ENCODE results near the gene NMNAT2.

NMNAT2 gene

DNA sequence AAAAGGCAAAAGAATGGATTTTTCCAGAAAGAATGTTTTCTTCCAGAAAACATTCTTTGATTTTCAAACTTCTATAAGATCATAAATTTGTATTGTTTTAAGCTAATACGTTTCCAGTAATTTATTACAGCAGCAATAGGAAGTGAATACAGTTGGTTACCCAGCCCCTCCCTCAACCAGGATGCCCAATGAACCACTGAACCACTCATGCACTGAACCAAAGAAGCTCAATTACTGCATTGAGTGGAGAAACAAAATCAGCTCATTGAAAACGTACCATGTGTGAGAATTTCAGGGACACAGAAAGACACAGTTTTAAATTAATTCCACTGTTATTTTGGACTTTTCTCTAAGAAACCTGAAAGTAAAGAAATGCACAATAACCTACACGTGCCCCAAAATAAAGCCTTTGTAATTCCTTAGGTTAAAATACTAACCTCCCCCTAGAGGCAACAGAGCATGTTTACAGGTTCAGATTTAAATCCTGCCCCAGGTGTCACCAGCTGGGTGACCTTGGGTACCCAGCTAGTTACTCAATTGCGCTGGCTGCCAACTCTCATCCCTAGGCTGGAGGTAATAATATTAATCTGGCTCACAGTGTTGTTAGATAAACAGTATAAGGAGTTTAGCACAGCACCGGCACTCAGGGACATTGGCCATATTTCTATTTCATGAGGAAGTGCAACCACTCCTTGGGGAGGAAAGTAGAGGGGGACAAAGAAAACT, 111.7 kb downstream of the NMNAT2 start:
- TF ChIP-seq, protein P1, sequence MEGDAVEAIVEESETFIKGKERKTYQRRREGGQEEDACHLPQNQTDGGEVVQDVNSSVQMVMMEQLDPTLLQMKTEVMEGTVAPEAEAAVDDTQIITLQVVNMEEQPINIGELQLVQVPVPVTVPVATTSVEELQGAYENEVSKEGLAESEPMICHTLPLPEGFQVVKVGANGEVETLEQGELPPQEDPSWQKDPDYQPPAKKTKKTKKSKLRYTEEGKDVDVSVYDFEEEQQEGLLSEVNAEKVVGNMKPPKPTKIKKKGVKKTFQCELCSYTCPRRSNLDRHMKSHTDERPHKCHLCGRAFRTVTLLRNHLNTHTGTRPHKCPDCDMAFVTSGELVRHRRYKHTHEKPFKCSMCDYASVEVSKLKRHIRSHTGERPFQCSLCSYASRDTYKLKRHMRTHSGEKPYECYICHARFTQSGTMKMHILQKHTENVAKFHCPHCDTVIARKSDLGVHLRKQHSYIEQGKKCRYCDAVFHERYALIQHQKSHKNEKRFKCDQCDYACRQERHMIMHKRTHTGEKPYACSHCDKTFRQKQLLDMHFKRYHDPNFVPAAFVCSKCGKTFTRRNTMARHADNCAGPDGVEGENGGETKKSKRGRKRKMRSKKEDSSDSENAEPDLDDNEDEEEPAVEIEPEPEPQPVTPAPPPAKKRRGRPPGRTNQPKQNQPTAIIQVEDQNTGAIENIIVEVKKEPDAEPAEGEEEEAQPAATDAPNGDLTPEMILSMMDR (conservative IDR thresholded peaks at IDR 0.05; ENCODE audit: low read length), result peak; percentile 25
- no peak for DNase-seq (ENCODE audit: low read depth)

GRCh38 chr1:183304440-183305107, 113.6 kb downstream of the NMNAT2 start:
- no peak overlapping the region for H3K4me3 ChIP-seq (ENCODE audit: low read length)
- TF ChIP-seq, protein P1 (conservative IDR thresholded peaks at IDR 0.05; ENCODE audit: low read length), result no peak
- no peak for DNase-seq (ENCODE audit: low read depth)

More for the DNA sequence above, 111.7 kb downstream of the NMNAT2 start:
- no peak overlapping the region for H3K4me3 ChIP-seq (ENCODE audit: low read length)

- DNase-seq (ENCODE audit: low read depth), result peak; percentile 52
- TF ChIP-seq, protein P1 (conservative IDR thresholded peaks at IDR 0.05; ENCODE audit: low read length), result no peak
- no peak overlapping the region for H3K4me3 ChIP-seq (ENCODE audit: low read length)
Measured at GRCh38 chr1:183303901-183304300, 114.3 kb downstream of the NMNAT2 start.

- DNase-seq (ENCODE audit: low read depth), result no peak
- no peak overlapping the region for H3K4me3 ChIP-seq (ENCODE audit: low read length)
- TF ChIP-seq, protein P1 (conservative IDR thresholded peaks at IDR 0.05; ENCODE audit: low read length), result no peak
Measured at GRCh38 chr1:183303323-183303645, 114.9 kb downstream of the NMNAT2 start.

DNA sequence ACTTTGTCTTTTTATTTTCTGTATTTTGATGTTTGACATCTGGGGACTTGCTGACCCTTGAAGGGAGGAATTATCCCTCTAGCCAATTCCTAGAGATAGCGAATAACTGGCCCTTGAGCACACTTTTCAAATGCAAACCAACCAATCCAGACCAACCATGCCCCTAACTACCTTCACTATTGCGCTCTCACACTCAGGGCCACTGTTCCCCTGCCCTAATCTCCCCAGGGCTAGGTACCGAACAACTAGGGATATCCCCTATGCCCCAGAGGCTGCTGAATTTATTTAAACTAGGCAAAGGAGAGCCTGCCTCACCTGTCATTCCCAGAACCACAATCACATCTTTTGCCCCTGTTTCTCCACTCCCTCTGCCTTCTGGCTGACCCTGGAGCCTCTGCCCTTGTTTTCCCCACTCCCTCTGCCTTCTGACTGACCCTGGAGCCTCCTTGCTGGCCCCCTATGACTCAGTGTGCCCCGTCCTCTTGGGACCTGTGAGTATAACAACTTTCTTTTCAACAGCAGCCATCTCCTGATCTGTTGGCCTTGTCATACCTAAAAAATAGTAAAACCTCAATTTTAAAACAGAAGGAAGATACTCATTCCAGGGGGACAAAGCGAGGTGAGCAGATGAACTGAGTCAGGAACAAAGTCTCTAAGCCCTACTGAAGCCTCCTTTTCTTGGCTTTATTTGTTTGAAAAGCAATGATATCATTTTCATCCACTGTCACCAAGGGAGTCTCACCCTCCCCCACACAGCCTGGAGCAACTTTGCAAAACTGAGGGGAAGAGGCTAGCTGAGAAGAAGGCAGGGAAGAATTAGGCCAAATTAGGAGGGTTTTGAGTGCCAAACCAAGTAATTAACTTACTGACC, 115.5 kb downstream of the NMNAT2 start:
- DNase-seq (ENCODE audit: low read depth), result no peak
- H3K4me3 ChIP-seq (ENCODE audit: low read length), result no peak overlapping the region
- TF ChIP-seq, protein P1 (conservative IDR thresholded peaks at IDR 0.05; ENCODE audit: low read length), result no peak

GRCh38 chr1:183301239-183301638, 116.9 kb downstream of the NMNAT2 start:
- peak; percentile 26 for DNase-seq (ENCODE audit: low read depth)
- H3K4me3 ChIP-seq (ENCODE audit: low read length), result no peak overlapping the region
- TF ChIP-seq, protein P1 (conservative IDR thresholded peaks at IDR 0.05; ENCODE audit: low read length), result no peak

Data from AG10803 (cell line).